K562 (cell line): Measurements from ENCODE around the gene AGAP1. TPM values are rescaled to one million over a fixed set of nuclear protein-coding genes. Genes with fewer than 3 reads are reported as not detected.

Experiments used
- ATAC-seq: fragments of 200-7000 bp; cut with Tn5 transposase; 3 replicates; pipeline ENCODE4 v1.9.1; 2020; ENCODE audit warnings: moderate library complexity
- BruUV-seq: library from RNA; stranded (reverse); fragments of 400-500 nt; replicated peaks from 2 replicates; lab custom pipeline; 2021; lab: Mats Ljungman, UMichigan
- CTCF ChIA-PET: fragments of 300-600 bp; formaldehyde crosslinking; extraction: SDS; loops from one replicate; lab custom pipeline; 2021; ENCODE audit warnings: low intra/inter-chr PET ratio; lab: Yijun Ruan, JAX
- POLR2A ChIA-PET: fragments of 300-600, 350-650 bp; sonication (Branson Sonifier 250); formaldehyde crosslinking; extraction: SDS; loops from one replicate; lab custom pipeline; 2021; ENCODE audit warnings: antibody characterized with exemption, inconsistent platforms; lab: Yijun Ruan, JAX
- DNase-seq, 4 experiments: peaks; one replicate each; pipeline versions ENCODE4 v3.0.0 to v3.0.0-alpha.2; 2011 to 2018; ENCODE audit warnings: low spot score in 3 of 4, mixed read lengths in 3 of 4; ENCODE audit errors: extremely low read depth in 1 of 4
- FAIRE-seq: peaks from 2 replicates; lab custom pipeline; 2011; peaks lifted over from hg19 to GRCh38; lab: Jason Lieb, UNC
- H2AFZ ChIP-seq: 2 replicates; pipeline ENCODE4 v1.6.0; 2011; ENCODE audit warnings: low read depth, low read length, control low read depth, inconsistent platforms
- H3K27ac ChIP-seq: fragments of 200-600 bp; 3 replicates; pipeline ENCODE4 v1.8.0; 2011; ENCODE audit warnings: low read depth, mild to moderate bottlenecking, control low read depth, inconsistent platforms, low read length, moderate library complexity, mixed read lengths; ENCODE audit errors: extremely low read depth
- H3K27me3 ChIP-seq, 2 experiments: fragments of 300-600 bp in 1 of 2; 2 replicates in 1 of 2; 3 replicates in 1 of 2; pipeline versions ENCODE4 v1.6.0 to v1.8.0; 2011; ENCODE audit warnings: inconsistent platforms in 2 of 2, low read length in 2 of 2, mild to moderate bottlenecking in 1 of 2, mixed read lengths in 1 of 2, moderate library complexity in 1 of 2; ENCODE audit not compliant: control insufficient read depth in 2 of 2, insufficient read depth in 2 of 2
- H3K36me3 ChIP-seq: fragments of 300-600 bp; 3 replicates; pipeline ENCODE4 v1.8.0; 2011; ENCODE audit warnings: mild to moderate bottlenecking, low read length, inconsistent platforms; ENCODE audit not compliant: control insufficient read depth, insufficient read depth
- H3K4me1 ChIP-seq, 2 experiments: fragments of 200-600 bp in 1 of 2; replicated peaks in 1 of 2; 2 replicates in 1 of 2; 3 replicates in 1 of 2; pipeline versions ENCODE4 v1.5.1 to v1.8.0; 2011; ENCODE audit warnings: inconsistent platforms in 2 of 2, low read length in 2 of 2, mild to moderate bottlenecking in 1 of 2, mixed read lengths in 1 of 2, moderate library complexity in 1 of 2; ENCODE audit not compliant: control insufficient read depth in 2 of 2, insufficient read depth in 2 of 2
- H3K4me2 ChIP-seq: 2 replicates; pipeline ENCODE4 v1.6.1; 2011; ENCODE audit warnings: low read length, control low read depth, inconsistent platforms, mixed read lengths; ENCODE audit not compliant: insufficient read depth
- H3K4me3 ChIP-seq: fragments of 200-600 bp; sonication (generic), shearing (Covaris generic); 2 replicates; pipeline ENCODE4 v1.5.1; 2016; ENCODE audit warnings: control low read depth, inconsistent platforms
- H3K79me2 ChIP-seq: fragments of 200-600 bp; 3 replicates; pipeline ENCODE4 v1.8.0; 2011; ENCODE audit warnings: low read length, inconsistent platforms; ENCODE audit not compliant: control insufficient read depth, insufficient read depth
- H3K9ac ChIP-seq, 2 experiments: 2 replicates each; pipeline versions ENCODE4 v1.6.0 to v1.6.1; 2011; ENCODE audit warnings: low read depth in 2 of 2, low read length in 2 of 2, control low read depth in 1 of 2, inconsistent platforms in 1 of 2, mild to moderate bottlenecking in 1 of 2, mixed read lengths in 1 of 2; ENCODE audit not compliant: insufficient read depth in 1 of 2
- H3K9me1 ChIP-seq: one replicate; pipeline ENCODE4 v1.6.0; 2011; ENCODE audit warnings: inconsistent platforms, mild to moderate bottlenecking, low read length, moderate library complexity; ENCODE audit not compliant: control insufficient read depth, insufficient read depth
- H3K9me3 ChIP-seq: replicated peaks from 2 replicates; pipeline ENCODE4 v1.5.1; 2011; ENCODE audit warnings: low read depth, low read length, inconsistent platforms; ENCODE audit not compliant: control insufficient read depth, insufficient read depth
- H4K20me1 ChIP-seq: replicated peaks from 2 replicates; pipeline ENCODE4 v1.6.1; 2011; ENCODE audit warnings: low read length, inconsistent platforms, mixed read lengths; ENCODE audit not compliant: control insufficient read depth, insufficient read depth
- ETS1 ChIP-seq: conservative IDR thresholded peaks from 2 replicates; pipeline ENCODE4 v1.6.1; 2011; ENCODE audit warnings: low read depth, mild to moderate bottlenecking, low read length; ENCODE audit not compliant: control insufficient read depth
- FOXJ3 ChIP-seq: sonication (generic); formaldehyde crosslinking; IDR thresholded peaks from 2 replicates; pipeline ENCODE4 v1.4.0; 2020; ENCODE audit warnings: mild to moderate bottlenecking, missing genetic modification reagents
- HDAC1 ChIP-seq, 2 experiments: fragments of 450-650 bp; IDR thresholded peaks; 2 replicates each; pipeline ENCODE4 v1.6.1; 2016 to 2017; ENCODE audit warnings: inconsistent platforms in 1 of 2, mild to moderate bottlenecking in 1 of 2, moderate library complexity in 1 of 2
- NCOA1 ChIP-seq: fragments of 450-650 bp; IDR thresholded peaks from 2 replicates; pipeline ENCODE4 v1.6.1; 2016; ENCODE audit warnings: low read depth
- NR3C1 ChIP-seq: sonication (generic); formaldehyde crosslinking; IDR thresholded peaks from 2 replicates; pipeline ENCODE4 v1.8.1; 2022; ENCODE audit warnings: missing genetic modification reagents
- PTTG1 ChIP-seq: fragments of 450-650 bp; IDR thresholded peaks from 2 replicates; pipeline ENCODE4 v1.6.1; 2016; ENCODE audit warnings: low read depth, mild to moderate bottlenecking, missing genetic modification characterization, missing compliant biosample characterization
- TEAD1 ChIP-seq, 2 experiments: fragments of 450-650 bp in 1 of 2; sonication (generic) in 1 of 2; formaldehyde crosslinking; IDR thresholded peaks; 2 replicates each; pipeline versions ENCODE4 v1.4.0 to v1.8.0; 2020 to 2022; ENCODE audit warnings: mild to moderate bottlenecking in 2 of 2, missing genetic modification reagents in 1 of 2
- ZBTB12 ChIP-seq: fragments of 250-450 bp; sonication (Bioruptor Pico); IDR thresholded peaks from 2 replicates; pipeline ENCODE4 v1.4.0; 2020
- ZNF79 ChIP-seq: fragments of 250-450 bp; sonication (Bioruptor Pico); IDR thresholded peaks from 2 replicates; pipeline ENCODE4 v1.4.0; 2020; ENCODE audit warnings: low read depth, mild to moderate bottlenecking, moderate library complexity
- whole genome bisulfite sequencing: fragments of 100-300 bp; shearing (Covaris generic); methylation state at CpG from one replicate; pipeline ENCODE4 v1.1.6; 2016; ENCODE audit warnings: low coverage, mixed read lengths; ENCODE audit not compliant: insufficient coverage; ENCODE audit errors: missing lambda C conversion rate; 5-methylcytosine and 5-hydroxymethylcytosine counted together
- in situ Hi-C: fragments of 300-500 bp; cut with MboI; formaldehyde crosslinking; loops from 4 replicates; pipeline ENCODE4 v1.15.0; 2018; ENCODE audit warnings: inconsistent platforms, mixed read lengths
- intact Hi-C: fragments of 100-400 bp; cut with micrococcal nuclease; formaldehyde crosslinking; loops from 2 replicates; pipeline ENCODE4 v1.14.2; 2022
- polyA plus RNA-seq, 8 experiments: library from polyadenylated mRNA; depleted of rRNA in 4 of 8; stranded (reverse) in 5 of 8; unstranded in 3 of 8; fragments of >200 nt; fragmentation: Nextera tagmentation in 2 of 8; fragmentation: Illumina TruSeq in 1 of 8; extraction: Ambion mirVana in 2 of 8; extraction: Trizol in 1 of 8; gene quantifications; 2 replicates each; pipeline versions ENCODE4 v1.2.1 to v1.2.3, GENCODE V29; 2011 to 2014; ENCODE audit warnings: inconsistent platforms in 1 of 8, missing spikeins in 1 of 8
- total RNA-seq, 7 experiments: library from RNA; depleted of rRNA in 6 of 7; stranded (reverse); fragments of >200 nt in 6 of 7; fragmentation: Illumina TruSeq in 2 of 7; extraction: Trizol in 2 of 7; gene quantifications; 2 replicates each; pipeline versions ENCODE4 v1.2.1 to v1.2.3, GENCODE V29; 2011 to 2021; ENCODE audit warnings: low replicate concordance in 1 of 7
- TF ChIP-seq, protein P1 (sequence below): sonication (generic); formaldehyde crosslinking; IDR thresholded peaks from 2 replicates; pipeline ENCODE4 v1.8.1; 2023; ENCODE audit warnings: missing genetic modification reagents, mild to moderate bottlenecking, borderline replicate concordance

The AGAP1 gene
- total and polyA plus RNA-seq, 9 of the 15 experiments (the other 6 are each of a cell fraction or from before 2014, with no cell fraction given) = 1.3 to 24.0 (median 10.6) TPM

DNA sequence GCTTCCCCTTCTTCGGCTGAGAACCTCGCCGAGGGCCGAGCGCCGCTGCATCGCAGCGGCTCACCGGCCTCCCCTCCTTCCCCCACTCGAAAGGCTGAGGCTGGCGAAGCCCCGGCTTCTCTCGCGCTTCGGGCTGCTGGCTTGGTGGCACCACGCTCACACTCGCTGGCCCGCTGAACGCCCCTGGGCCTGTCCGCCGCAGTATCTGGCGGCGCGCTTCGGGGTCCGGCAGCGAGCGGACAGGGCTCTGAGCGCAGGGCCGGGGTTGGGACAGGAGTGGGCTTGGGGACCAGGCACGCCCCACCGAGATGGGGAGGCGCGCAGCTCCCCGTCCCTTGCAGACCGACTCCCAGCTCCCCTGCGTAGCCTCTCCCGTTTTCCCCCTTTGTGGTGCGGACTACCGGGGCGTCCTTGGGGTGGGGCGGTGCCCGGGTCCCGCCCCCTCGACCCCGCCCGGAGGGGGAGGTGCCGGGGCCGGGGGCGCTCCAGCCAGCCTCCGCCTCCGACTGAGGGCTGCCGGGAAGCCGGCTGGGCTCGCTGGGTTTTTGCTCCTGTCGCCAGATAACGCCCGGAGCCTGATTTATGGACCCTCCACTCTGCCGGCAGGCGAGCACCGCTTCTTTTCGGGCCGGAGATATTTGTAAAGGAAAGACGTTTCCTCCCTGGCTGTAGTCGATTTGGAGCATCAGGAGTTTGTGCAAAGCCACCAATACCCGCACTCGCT, 670.5 kb downstream of the AGAP1 start (continued):
- TF ChIP-seq, protein P1, sequence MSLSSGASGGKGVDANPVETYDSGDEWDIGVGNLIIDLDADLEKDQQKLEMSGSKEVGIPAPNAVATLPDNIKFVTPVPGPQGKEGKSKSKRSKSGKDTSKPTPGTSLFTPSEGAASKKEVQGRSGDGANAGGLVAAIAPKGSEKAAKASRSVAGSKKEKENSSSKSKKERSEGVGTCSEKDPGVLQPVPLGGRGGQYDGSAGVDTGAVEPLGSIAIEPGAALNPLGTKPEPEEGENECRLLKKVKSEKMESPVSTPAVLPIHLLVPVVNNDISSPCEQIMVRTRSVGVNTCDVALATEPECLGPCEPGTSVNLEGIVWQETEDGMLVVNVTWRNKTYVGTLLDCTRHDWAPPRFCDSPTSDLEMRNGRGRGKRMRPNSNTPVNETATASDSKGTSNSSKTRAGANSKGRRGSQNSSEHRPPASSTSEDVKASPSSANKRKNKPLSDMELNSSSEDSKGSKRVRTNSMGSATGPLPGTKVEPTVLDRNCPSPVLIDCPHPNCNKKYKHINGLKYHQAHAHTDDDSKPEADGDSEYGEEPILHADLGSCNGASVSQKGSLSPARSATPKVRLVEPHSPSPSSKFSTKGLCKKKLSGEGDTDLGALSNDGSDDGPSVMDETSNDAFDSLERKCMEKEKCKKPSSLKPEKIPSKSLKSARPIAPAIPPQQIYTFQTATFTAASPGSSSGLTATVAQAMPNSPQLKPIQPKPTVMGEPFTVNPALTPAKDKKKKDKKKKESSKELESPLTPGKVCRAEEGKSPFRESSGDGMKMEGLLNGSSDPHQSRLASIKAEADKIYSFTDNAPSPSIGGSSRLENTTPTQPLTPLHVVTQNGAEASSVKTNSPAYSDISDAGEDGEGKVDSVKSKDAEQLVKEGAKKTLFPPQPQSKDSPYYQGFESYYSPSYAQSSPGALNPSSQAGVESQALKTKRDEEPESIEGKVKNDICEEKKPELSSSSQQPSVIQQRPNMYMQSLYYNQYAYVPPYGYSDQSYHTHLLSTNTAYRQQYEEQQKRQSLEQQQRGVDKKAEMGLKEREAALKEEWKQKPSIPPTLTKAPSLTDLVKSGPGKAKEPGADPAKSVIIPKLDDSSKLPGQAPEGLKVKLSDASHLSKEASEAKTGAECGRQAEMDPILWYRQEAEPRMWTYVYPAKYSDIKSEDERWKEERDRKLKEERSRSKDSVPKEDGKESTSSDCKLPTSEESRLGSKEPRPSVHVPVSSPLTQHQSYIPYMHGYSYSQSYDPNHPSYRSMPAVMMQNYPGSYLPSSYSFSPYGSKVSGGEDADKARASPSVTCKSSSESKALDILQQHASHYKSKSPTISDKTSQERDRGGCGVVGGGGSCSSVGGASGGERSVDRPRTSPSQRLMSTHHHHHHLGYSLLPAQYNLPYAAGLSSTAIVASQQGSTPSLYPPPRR (CRISPR knock-in tag) = no peak
- TF ChIP-seq, all 486 proteins: peak for 1

DNA sequence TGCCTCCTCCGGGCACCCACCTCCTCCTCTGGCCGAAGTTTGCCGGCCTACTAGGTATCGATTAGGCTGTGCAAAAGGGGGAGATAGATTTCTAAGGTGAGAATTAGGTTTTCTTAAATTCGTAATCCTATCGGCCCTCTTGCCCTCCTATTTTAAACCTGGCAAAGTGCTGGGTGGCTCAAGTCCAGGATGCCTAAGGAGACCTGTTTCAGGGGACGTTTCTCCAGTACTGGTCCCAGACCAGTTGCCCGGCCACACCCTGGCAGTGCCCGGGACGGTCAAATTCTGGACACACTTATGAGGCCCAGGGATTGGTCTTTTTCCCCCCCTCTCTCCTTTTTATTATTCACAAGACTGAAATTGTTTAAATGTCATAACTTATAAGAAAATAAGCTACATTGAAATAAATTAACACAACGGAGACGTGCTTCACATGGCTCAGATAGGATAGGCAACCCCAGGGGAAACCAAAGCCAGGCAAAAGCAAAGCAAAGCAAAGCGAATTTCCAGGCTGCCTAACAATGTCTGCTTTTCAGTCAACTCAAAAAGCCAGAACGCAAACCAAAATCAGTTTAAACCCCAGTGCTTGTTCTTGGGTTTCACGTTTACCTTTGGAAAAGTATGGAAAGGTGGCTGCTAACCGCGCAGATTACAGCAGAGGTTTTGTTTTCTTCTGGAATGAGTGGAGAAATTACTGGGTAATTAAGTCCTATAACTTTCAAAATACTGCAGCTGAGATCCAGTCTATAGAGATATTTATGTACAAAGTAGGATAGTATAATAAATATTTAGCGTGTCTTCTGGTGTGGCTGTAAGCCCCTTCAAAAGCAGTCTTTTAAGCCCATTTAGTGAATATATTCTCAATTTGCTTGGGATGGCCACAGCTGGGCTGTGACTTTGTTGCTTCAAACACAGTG, 671.3 kb downstream of the AGAP1 start:
- no peaks in the 10 kb centered on the region for H4K20me1 ChIP-seq
- H3K27me3 ChIP-seq = peaks cover 0 to 20% of the 10 kb centered on the region in 2 experiments; a peak in 2 of 5 replicates
- intact Hi-C loops = no loop called here
- no peaks in the 10 kb centered on the region for H3K9me1 ChIP-seq
- H3K4me3 ChIP-seq = no peak overlapping the region
- H3K4me2 ChIP-seq = no peak overlapping the region
- H2AFZ ChIP-seq = no peak overlapping the region
- in situ Hi-C loops = no loop called here
- no peaks in the 10 kb centered on the region for H3K79me2 ChIP-seq
- CTCF ChIA-PET = interaction anchor here (0.5 kb wide), 1 partner anchor 228 kb away, joined by 3 read pairs; no protein-coding TSS in a partner anchor
- H3K36me3 ChIP-seq = no peaks in the 10 kb centered on the region
- WGBS = 62% methylated on average over 17 of the region's 18 CpGs
- ATAC-seq = no peak
- H3K9ac ChIP-seq = no peak overlapping the region
- H3K27ac ChIP-seq = no peak overlapping the region
- POLR2A ChIA-PET = no interaction called here
- peaks cover 0 to 25% of the 10 kb centered on the region in 2 experiments; a peak in 2 of 5 replicates for H3K4me1 ChIP-seq
- DNase-seq = no peak
- H3K9me3 ChIP-seq = no peaks in the 10 kb centered on the region
- no peak for FAIRE-seq
- no TSS peak for BruUV-seq
- TF ChIP-seq NR3C1 (CRISPR knock-in tag) (no peak), FOXJ3 (CRISPR knock-in tag) (no peak), ZBTB12 (CRISPR knock-in tag) (no peak), TEAD1 (CRISPR knock-in tag; IDR thresholded peaks at IDR 0.05) (no peak), HDAC1 (IDR thresholded peaks at IDR 0.05) (no peak), NCOA1 (no peak), ZNF79 (CRISPR knock-in tag) (no peak), PTTG1 (no peak), ETS1 (no peak)
